AG04450 (cell line): Measurements from ENCODE around the gene SNX30. TPM values are rescaled to one million over a fixed set of nuclear protein-coding genes. Genes with fewer than 3 reads are reported as not detected.

ENCODE experiments used
- CTCF ChIA-PET: fragments of 300-600, 350-600 bp; formaldehyde crosslinking; extraction: SDS; loops from one replicate; lab custom pipeline; 2022; ENCODE audit warnings: antibody characterized with exemption, inconsistent platforms; lab: Charles Lee
- POLR2A ChIA-PET: fragments of 350-600 bp; formaldehyde crosslinking; extraction: SDS; loops from one replicate; lab custom pipeline; 2021; ENCODE audit warnings: antibody characterized with exemption, inconsistent platforms; lab: Yijun Ruan, JAX
- DNase-seq: peaks from one replicate; pipeline ENCODE4 v3.0.0-alpha.2; 2011; ENCODE audit warnings: low read depth, low spot score
- H3K27ac ChIP-seq: one replicate; pipeline ENCODE4 v1.5.1; 2012; ENCODE audit warnings: low read depth, low read length, control low read depth
- H3K27me3 ChIP-seq: one replicate; pipeline ENCODE4 v1.6.0; 2012; ENCODE audit warnings: low read length; ENCODE audit not compliant: control insufficient read depth, insufficient read depth
- H3K4me3 ChIP-seq: 2 replicates; pipeline ENCODE4 v1.5.1; 2011; ENCODE audit warnings: mild to moderate bottlenecking, low read depth, low read length, control low read depth
- H3K9me3 ChIP-seq: 2 replicates; pipeline ENCODE4 v1.5.1; 2012; ENCODE audit warnings: low read length; ENCODE audit not compliant: control insufficient read depth, insufficient read depth
- CTCF ChIP-seq: IDR thresholded peaks from 2 replicates; pipeline ENCODE4 v1.5.1; 2011; ENCODE audit warnings: low read depth, low read length, control low read depth, inconsistent platforms
- polyA plus RNA-seq: library from polyadenylated mRNA; depleted of rRNA; stranded (reverse); fragments of >200 nt; gene quantifications from 2 replicates; pipeline ENCODE4 v1.2.3, GENCODE V29; 2011

Gene SNX30
- polyA plus RNA-seq, 1 experiment, result 11.5 TPM

GRCh38 chr9:112890106-112891081 lies 139.8 kb downstream of the SNX30 start, which contains the start of gene SLC46A2:
Gene SLC46A2 (minus strand): TSS chr9:112890876. CDS start chr9:112890681, 195 bp downstream.
- Histone ChIP-seq H3K4me3 (peak within 1 kb of the TSS; percentile 50), H3K9me3 (peaks cover 8% of the 10 kb centered on the region; the same call in 1 of the 2 replicates), H3K27ac (no peak within 1 kb of the TSS), H3K27me3 (peaks cover 24% of the 10 kb centered on the region)
- no peak for DNase-seq
- CTCF ChIA-PET, result interaction anchor here (1.0 kb wide), 1 partner anchor 13 kb away, joined by 3 read pairs; no protein-coding TSS in a partner anchor
- no peak for TF ChIP-seq CTCF
- POLR2A ChIA-PET, result no interaction called here

- no peak for TF ChIP-seq CTCF
- ChIA-PET CTCF (interaction anchor here (1.0 to 3.2 kb wide), 2 partner anchors 11 to 12 kb away, joined by 3 to 12 read pairs; no protein-coding TSS in a partner anchor), POLR2A (no interaction called here)
- peaks cover 8% of the 10 kb centered on the region; the same call in 1 of the 2 replicates for H3K9me3 ChIP-seq
- DNase-seq, result no peak
- no peak overlapping the region for H3K27ac ChIP-seq
- H3K27me3 ChIP-seq, result peaks cover 24% of the 10 kb centered on the region
- H3K4me3 ChIP-seq, result no peak overlapping the region
Observed at GRCh38 chr9:112891521-112891920, 141.0 kb downstream of the SNX30 start.

- TF ChIP-seq CTCF, result no peak
- no peak for DNase-seq
- Histone ChIP-seq H3K27me3 (peaks cover 24% of the 10 kb centered on the region), H3K9me3 (peaks cover 8% of the 10 kb centered on the region; the same call in 1 of the 2 replicates), H3K27ac (no peak overlapping the region), H3K4me3 (no peak overlapping the region)
- POLR2A ChIA-PET, result no interaction called here
- CTCF ChIA-PET, result interaction anchor here (3.2 kb wide), 1 partner anchor 10 kb away, joined by 12 read pairs; no protein-coding TSS in a partner anchor
Observed at GRCh38 chr9:112892981-112893380, 142.4 kb downstream of the SNX30 start.

GRCh38 chr9:112894041-112894440 lies 143.5 kb downstream of the SNX30 start:
- Histone ChIP-seq H3K27me3 (peaks cover 24% of the 10 kb centered on the region), H3K27ac (no peak overlapping the region), H3K4me3 (no peak overlapping the region), H3K9me3 (peaks cover 8% of the 10 kb centered on the region; the same call in 1 of the 2 replicates)
- no peak for DNase-seq
- TF ChIP-seq CTCF, result no peak
- ChIA-PET POLR2A (no interaction called here), CTCF (interaction anchor here (3.2 kb wide), 1 partner anchor 9 kb away, joined by 12 read pairs; no protein-coding TSS in a partner anchor)

GRCh38 chr9:112894699-112895098 lies 144.1 kb downstream of the SNX30 start:
- no peak for TF ChIP-seq CTCF
- Histone ChIP-seq H3K27me3 (peaks cover 19% of the 10 kb centered on the region), H3K27ac (no peak overlapping the region), H3K4me3 (no peak overlapping the region), H3K9me3 (peaks cover 8% of the 10 kb centered on the region; the same call in 1 of the 2 replicates)
- ChIA-PET POLR2A (no interaction called here), CTCF (interaction anchor here (3.2 kb wide), 1 partner anchor 8 kb away, joined by 12 read pairs; no protein-coding TSS in a partner anchor)
- DNase-seq, result no peak
